IgD-negative memory B cell (primary cell): ENCODE data around the gene EXT2. TPM values are rescaled to one million over a fixed set of nuclear protein-coding genes. Genes with fewer than 3 reads are reported as not detected.

Experiments
- H3K27ac Mint-ChIP-seq, 3 donors: one replicate each; pipeline ENCODE4 v1.8.0; 2020 to 2022; ENCODE audit warnings: mild to moderate bottlenecking in 3 of 3, mixed read lengths in 3 of 3, moderate library complexity in 1 of 3
- H3K27me3 Mint-ChIP-seq: one replicate; pipeline ENCODE4 v1.8.0; 2021; ENCODE audit warnings: mixed read lengths
- H3K36me3 Mint-ChIP-seq: one replicate; pipeline ENCODE4 v1.8.0; 2020; ENCODE audit warnings: mild to moderate bottlenecking, mixed read lengths
- H3K4me1 Mint-ChIP-seq, 3 donors: one replicate each; pipeline ENCODE4 v1.8.0; 2020 to 2022; ENCODE audit warnings: mixed read lengths in 3 of 3, mild to moderate bottlenecking in 1 of 3
- H3K4me3 Mint-ChIP-seq, 4 donors: one replicate each; pipeline ENCODE4 v1.8.0; 2020 to 2022; ENCODE audit warnings: mild to moderate bottlenecking in 4 of 4, mixed read lengths in 4 of 4, moderate library complexity in 3 of 4
- H3K9me3 Mint-ChIP-seq, 3 donors: one replicate each; pipeline ENCODE4 v1.8.0; 2020 to 2021; ENCODE audit warnings: mixed read lengths in 3 of 3, mild to moderate bottlenecking in 1 of 3
- polyA plus RNA-seq: library from polyadenylated mRNA; unstranded; fragments of 300-500 nt; fragmentation: Illumina TruSeq; gene quantifications from one replicate; pipeline ENCODE4 v1.2.3, GENCODE V29; 2021

The EXT2 gene
- polyA plus RNA-seq, 1 donor from 2014 or later, result 21.9 TPM

DNA sequence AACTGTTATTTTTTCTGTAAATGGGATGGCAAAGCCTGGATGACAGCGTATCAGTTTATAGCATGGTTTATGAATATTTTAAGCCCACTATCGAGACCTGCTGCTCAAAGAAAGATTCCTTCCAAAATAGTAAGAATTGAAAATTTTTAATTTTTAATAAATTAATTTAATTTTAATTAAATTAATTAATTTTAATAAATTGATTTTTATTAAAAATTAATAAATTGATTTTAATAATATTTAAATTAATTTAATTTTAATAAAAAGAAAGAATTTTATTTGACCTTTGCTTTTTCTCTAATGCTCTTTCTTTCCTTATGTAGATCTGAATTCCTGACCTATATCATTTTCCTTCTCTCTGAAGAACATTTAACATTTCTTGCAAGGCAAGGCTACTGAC lies 62.9 kb downstream of the EXT2 start:
- Mint-ChIP-seq H3K36me3 (peaks cover 15% of the 10 kb centered on the region), H3K27ac (no peak overlapping the region), H3K27me3 (no peaks in the 10 kb centered on the region), H3K4me1 (peaks cover 14 to 30% (median 28%) of the 10 kb centered on the region in 3 donors), H3K4me3 (no peak overlapping the region), H3K9me3 (peaks cover 0 to 6% (median 0%) of the 10 kb centered on the region in 3 donors)

DNA sequence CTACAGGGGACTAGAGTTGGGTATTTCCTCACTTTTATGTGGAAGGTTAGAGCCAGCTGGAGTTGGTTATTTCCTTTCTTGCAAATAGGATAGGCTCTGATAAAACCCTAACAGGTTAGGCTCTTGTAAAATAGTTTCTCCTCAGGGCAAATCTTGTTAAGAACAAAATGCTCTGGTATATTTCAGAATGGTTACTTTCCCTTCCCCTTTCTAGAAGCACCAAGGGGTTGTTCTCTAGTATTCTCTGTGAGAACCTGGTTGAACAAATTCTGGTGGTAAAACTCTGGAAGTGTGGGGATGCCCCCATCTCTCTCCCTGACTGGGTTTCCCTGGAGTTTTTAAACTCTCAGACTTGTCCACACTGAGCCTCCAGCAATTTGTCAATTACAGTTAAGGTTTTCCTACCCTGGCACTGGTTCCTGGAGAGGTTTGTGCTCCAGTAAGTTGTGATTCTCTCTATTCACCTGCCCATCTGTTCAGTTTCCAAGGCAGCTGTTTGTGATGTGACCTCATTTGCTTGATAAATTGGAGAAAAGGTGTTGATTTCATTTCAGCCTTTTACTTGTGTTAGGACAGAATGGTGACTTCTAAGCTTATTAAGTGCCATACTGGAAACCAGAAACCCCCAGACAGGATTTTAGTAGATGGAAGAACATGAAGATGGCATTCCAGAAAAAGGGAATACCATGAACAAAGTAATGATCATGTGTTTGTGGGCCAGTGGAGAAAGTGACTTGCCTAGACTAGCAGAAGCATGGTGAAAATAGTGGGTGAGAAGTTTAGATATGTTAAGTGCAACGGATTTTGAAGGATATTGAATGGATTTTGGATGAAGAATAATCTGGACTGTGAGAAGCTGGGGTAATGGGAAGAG lies 64.6 kb downstream of the EXT2 start:
- no peaks in the 10 kb centered on the region for H3K27me3 Mint-ChIP-seq
- H3K27ac Mint-ChIP-seq, result peak overlapping the region in 1 of 3 donors; percentile 18
- H3K4me3 Mint-ChIP-seq, result no peak overlapping the region
- peaks cover 0 to 5% (median 0%) of the 10 kb centered on the region in 3 donors for H3K9me3 Mint-ChIP-seq
- peaks cover 9% of the 10 kb centered on the region for H3K36me3 Mint-ChIP-seq
- peaks cover 11 to 33% (median 26%) of the 10 kb centered on the region in 3 donors for H3K4me1 Mint-ChIP-seq

DNA sequence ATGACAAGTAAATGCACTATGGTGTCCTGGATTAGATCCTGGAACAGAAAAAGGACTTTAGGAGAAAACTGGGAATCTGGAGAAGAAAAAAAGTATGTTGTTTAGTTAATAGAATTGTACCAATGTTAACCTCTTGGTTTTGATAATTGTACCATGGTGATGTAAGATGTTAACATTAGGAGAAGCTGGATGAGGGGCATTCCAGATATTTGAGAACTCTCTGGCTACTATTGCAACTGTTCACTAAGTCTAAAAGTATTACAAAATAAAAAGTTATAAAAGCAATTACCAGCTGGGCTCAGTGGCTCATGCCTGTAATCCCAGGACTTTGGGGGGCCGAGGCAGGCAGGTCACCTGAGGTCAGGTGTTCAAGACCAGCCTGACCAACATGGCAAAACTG lies 66.5 kb downstream of the EXT2 start:
- Mint-ChIP-seq H3K27me3 (no peaks in the 10 kb centered on the region), H3K36me3 (peaks cover 9% of the 10 kb centered on the region), H3K4me3 (no peak overlapping the region), H3K9me3 (no peaks in the 10 kb centered on the region), H3K27ac (no peak overlapping the region), H3K4me1 (peaks cover 11 to 33% (median 26%) of the 10 kb centered on the region in 3 donors)

DNA sequence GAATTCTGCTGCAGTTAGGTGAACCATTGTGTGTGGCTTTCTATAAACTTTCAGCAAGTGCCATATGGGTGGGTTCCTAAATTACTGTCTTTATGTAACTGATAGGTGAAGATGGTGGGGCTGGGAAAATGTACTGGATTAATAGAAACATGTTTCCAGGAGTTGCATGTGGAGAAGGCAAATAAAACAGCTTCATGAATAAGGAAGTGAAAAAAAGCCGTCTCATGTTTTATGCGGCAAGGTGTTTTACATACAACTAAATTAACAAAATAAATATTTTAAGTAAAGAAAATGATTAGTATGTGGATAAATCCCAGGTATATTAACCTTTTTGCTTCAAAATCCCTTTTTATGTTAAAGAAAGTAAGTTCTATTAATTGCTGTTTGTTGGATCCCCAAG lies 67.2 kb downstream of the EXT2 start:
- H3K4me1 Mint-ChIP-seq, result peaks cover 10 to 33% (median 26%) of the 10 kb centered on the region in 3 donors
- H3K9me3 Mint-ChIP-seq, result no peaks in the 10 kb centered on the region
- H3K4me3 Mint-ChIP-seq, result no peak overlapping the region
- no peaks in the 10 kb centered on the region for H3K27me3 Mint-ChIP-seq
- no peak overlapping the region for H3K27ac Mint-ChIP-seq
- H3K36me3 Mint-ChIP-seq, result peaks cover 11% of the 10 kb centered on the region

DNA sequence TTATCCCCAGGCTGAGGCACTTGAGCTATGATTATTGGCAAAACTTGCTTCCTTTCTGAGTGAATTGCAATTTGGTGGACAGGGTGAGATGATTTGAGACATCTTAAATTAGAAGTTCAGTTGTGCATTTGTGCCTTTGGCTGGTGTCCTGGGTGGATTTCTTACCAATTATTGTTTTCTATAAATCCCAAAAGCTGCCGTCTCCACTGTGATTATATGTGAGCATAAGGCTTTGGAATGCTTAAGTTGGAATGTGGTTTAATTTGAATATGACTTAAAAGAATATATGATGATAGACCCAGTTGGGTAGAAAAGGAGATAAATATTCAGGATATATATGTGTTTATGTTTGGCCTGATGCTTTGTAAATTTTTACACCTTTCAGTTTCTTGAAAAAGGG lies 70.0 kb downstream of the EXT2 start:
- peaks cover 5 to 13% (median 7%) of the 10 kb centered on the region in 3 donors for H3K4me1 Mint-ChIP-seq
- H3K4me3 Mint-ChIP-seq, result no peak overlapping the region
- H3K27ac Mint-ChIP-seq, result no peak overlapping the region
- H3K9me3 Mint-ChIP-seq, result no peaks in the 10 kb centered on the region
- no peaks in the 10 kb centered on the region for H3K27me3 Mint-ChIP-seq
- peaks cover 4% of the 10 kb centered on the region for H3K36me3 Mint-ChIP-seq

DNA sequence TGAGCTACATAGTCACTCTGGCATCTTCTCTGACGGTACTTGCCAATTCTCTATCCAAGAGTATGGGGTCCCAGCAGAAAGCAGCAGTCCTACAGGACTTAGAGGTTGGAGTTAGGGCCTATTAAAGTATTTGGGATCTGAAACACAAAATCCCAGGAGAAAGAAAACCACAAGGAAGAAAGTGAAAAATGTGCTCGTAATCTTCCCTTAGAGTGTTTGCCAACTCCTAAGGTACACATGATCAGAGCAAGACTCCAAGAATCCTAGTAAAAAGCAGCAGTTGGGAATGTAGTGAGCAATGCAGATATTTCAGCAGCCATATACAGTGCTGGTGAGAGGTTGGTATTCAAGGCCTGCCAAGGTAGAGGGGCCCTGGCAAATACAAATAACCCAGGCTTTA lies 71.6 kb downstream of the EXT2 start:
- no peak overlapping the region for H3K4me3 Mint-ChIP-seq
- peaks cover 7% of the 10 kb centered on the region for H3K36me3 Mint-ChIP-seq
- H3K4me1 Mint-ChIP-seq, result peaks cover 2 to 7% (median 2%) of the 10 kb centered on the region in 3 donors
- H3K27me3 Mint-ChIP-seq, result no peaks in the 10 kb centered on the region
- H3K27ac Mint-ChIP-seq, result no peak overlapping the region
- H3K9me3 Mint-ChIP-seq, result no peaks in the 10 kb centered on the region

DNA sequence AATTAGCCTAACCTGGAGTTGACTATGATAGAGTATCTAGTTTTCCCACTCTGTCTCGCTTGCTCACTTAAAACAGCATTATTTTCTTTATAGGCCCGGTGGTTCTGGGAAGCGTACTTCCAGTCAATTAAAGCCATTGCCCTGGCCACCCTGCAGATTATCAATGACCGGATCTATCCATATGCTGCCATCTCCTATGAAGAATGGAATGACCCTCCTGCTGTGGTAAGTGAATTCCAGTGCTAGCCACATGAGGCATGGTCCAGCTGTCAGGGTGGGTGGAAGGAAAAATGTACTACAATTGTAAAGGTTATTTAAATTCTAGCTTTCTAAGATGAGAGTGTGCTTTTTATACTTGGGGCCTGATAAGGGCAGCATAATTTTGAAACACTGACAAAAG lies 76.0 kb downstream of the EXT2 start:
- Mint-ChIP-seq H3K27me3 (no peaks in the 10 kb centered on the region), H3K9me3 (no peaks in the 10 kb centered on the region), H3K27ac (no peak overlapping the region), H3K4me3 (no peak overlapping the region), H3K4me1 (no peaks in the 10 kb centered on the region), H3K36me3 (peaks cover 15% of the 10 kb centered on the region)

DNA sequence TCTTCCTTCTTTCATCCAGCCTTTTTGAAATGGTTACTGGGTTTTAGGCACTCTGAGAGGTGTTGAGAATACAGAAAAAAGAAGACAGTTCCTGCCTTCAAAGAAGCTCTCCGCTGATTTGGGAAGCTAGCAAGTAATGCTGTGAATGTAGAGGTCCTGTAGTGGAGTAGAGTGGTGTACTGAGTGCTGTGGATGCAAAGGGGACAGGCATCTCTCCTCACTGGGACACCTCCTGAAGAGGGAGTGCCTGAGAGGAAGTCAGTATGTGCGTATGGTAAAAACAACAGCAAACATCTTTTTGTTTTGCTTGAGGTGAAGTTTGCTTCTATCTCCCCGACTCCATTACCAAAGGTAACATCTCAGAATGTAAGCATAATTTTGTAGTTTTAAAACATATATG lies 77.5 kb downstream of the EXT2 start:
- Mint-ChIP-seq H3K9me3 (no peaks in the 10 kb centered on the region), H3K4me3 (no peak overlapping the region), H3K27me3 (no peaks in the 10 kb centered on the region), H3K27ac (no peak overlapping the region), H3K4me1 (no peaks in the 10 kb centered on the region), H3K36me3 (peaks cover 13% of the 10 kb centered on the region)

DNA sequence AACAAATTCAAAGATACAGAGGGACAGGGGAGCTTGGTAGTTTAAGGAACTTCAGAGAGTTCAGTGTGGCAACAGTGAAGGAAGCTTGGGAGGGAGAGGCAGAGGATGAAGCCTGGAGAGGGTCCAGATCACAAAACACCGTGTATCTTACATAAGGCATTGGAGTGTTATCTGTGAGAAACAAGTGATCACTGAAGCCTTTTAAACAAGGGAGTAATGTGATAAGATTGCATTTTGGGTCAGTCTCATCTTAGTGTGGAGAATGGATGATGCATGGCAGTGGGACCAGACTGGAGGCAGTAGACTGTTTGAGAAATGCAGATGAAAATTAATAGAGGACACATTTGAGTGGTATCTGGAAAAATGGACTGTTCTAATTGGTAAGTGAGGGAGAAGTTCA lies 79.4 kb downstream of the EXT2 start:
- H3K4me3 Mint-ChIP-seq, result no peak overlapping the region
- H3K36me3 Mint-ChIP-seq, result peaks cover 13% of the 10 kb centered on the region
- H3K27ac Mint-ChIP-seq, result no peak overlapping the region
- no peaks in the 10 kb centered on the region for H3K4me1 Mint-ChIP-seq
- H3K27me3 Mint-ChIP-seq, result no peaks in the 10 kb centered on the region
- H3K9me3 Mint-ChIP-seq, result no peaks in the 10 kb centered on the region

DNA sequence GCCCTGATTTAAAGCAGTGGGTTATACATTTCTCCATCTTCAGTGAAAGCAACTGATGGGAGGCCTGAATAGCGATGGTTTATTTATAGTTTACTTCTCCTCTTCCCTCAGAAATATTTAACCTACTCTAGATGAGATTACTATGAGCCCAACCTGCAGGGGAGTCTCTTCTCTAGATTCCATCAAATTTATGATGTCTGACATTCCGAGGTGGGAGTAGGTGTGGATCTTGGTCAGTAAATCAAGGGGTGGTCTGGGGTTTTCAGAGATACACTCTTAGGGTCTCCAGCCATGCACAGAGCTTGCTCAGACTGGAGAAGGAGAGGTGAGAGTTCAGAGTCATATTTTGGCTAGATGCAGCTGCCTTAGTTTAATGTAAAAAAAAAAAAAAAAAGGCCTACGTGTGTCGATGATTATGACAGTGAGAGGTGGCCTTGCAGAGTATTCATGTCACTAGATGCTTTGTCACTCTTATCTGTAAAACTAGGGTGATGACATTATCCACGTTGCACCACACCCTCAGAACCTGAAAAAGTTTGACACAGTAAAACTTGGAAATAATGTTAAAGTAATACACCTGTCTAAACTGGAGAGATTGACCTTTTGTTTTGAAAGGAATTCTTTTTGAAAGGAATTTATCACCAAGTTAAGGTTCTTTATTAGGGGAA lies 81.2 kb downstream of the EXT2 start:
- Mint-ChIP-seq H3K4me3 (no peak overlapping the region), H3K27me3 (no peaks in the 10 kb centered on the region), H3K27ac (no peak overlapping the region), H3K36me3 (peaks cover 13% of the 10 kb centered on the region), H3K9me3 (no peaks in the 10 kb centered on the region), H3K4me1 (no peaks in the 10 kb centered on the region)

DNA sequence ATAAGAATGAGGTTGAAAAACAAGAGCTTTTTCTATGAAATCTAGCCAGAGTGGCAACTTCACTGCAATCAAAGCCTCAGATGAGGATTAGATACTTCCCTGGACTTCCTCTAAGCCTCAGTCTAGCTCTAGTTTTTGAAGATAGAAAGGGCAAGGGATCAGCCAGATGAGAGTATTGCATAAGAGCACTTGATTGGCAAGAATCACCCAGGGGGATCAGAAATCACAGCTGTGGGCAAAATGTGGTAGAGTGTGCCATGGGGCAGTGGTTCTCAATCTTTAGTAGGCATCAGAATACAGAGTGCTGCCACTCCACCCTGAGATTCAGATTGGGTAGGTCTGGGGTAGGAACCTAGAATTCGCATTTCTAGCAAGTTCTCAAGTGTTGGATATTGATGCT lies 82.4 kb downstream of the EXT2 start:
- no peaks in the 10 kb centered on the region for H3K9me3 Mint-ChIP-seq
- H3K27ac Mint-ChIP-seq, result peak overlapping the region in 1 of 3 donors; percentile 58
- no peak overlapping the region for H3K4me3 Mint-ChIP-seq
- peaks cover 9% of the 10 kb centered on the region for H3K36me3 Mint-ChIP-seq
- no peaks in the 10 kb centered on the region for H3K4me1 Mint-ChIP-seq
- no peaks in the 10 kb centered on the region for H3K27me3 Mint-ChIP-seq

DNA sequence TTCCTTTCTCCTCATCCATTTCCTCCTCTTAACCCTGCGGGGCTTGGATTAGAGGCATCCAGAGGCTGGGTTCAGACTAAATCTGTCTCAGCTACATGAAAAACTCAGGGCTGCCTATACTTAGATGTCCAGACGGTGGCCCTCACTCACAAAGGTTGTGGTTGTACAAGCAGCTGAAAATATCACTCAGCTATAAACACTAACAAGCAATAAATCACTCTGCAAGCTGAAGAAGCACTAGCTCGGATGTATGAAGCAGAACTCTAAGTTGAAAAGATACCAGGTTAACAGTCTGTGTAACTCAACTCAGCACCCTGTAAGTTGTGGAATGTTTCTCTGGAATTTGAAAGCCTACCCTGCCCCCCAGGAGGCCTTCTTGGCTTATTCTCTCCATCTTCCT lies 82.9 kb downstream of the EXT2 start:
- no peaks in the 10 kb centered on the region for H3K4me1 Mint-ChIP-seq
- H3K27me3 Mint-ChIP-seq, result no peaks in the 10 kb centered on the region
- H3K27ac Mint-ChIP-seq, result peak overlapping the region in 2 of 3 donors; percentile 58 to 71
- no peak overlapping the region for H3K4me3 Mint-ChIP-seq
- no peaks in the 10 kb centered on the region for H3K9me3 Mint-ChIP-seq
- H3K36me3 Mint-ChIP-seq, result peaks cover 5% of the 10 kb centered on the region

DNA sequence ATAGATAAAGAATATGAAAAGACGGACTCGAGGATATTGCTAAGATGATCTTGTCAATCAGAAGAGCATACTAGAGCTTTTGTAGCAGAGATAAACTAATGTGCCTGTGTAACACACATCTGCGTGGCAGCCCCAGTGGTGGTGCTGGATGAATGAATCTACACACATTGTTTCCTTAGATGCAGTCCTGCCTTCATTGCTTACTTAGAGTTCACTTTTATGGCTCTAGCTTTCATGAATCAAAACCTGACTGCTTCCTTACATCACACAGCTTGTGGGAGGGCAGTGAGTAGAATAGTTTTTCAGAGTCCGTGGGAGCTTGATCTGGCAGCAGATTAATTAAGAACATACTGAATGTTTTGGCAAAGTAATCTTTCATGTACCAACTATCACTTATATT lies 83.7 kb downstream of the EXT2 start:
- H3K9me3 Mint-ChIP-seq, result no peaks in the 10 kb centered on the region
- H3K4me1 Mint-ChIP-seq, result no peaks in the 10 kb centered on the region
- H3K27ac Mint-ChIP-seq, result no peak overlapping the region
- peaks cover 3% of the 10 kb centered on the region for H3K36me3 Mint-ChIP-seq
- H3K4me3 Mint-ChIP-seq, result no peak overlapping the region
- no peaks in the 10 kb centered on the region for H3K27me3 Mint-ChIP-seq

DNA sequence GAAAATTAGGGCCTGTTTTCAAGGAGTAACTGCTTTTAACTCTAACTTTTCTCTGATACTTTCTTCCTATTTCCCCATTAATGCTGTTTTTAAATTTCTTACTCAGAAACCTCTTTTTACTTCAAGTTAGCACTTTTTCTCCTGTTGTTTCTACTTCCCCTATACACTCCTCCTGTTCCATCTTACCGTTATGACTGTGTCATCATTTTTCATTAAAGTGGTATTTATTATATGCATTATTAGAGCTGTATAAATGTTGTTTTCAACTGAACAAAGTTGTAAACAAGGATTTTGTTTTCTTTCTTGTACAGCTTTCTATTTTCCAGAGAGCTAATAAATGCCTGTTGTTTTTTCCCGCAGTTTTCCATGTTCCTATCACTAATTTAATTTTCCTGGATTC lies 84.6 kb downstream of the EXT2 start:
- Mint-ChIP-seq H3K27ac (no peak overlapping the region), H3K27me3 (no peaks in the 10 kb centered on the region), H3K4me3 (no peak overlapping the region), H3K9me3 (no peaks in the 10 kb centered on the region), H3K4me1 (no peaks in the 10 kb centered on the region), H3K36me3 (peaks cover 3% of the 10 kb centered on the region)

DNA sequence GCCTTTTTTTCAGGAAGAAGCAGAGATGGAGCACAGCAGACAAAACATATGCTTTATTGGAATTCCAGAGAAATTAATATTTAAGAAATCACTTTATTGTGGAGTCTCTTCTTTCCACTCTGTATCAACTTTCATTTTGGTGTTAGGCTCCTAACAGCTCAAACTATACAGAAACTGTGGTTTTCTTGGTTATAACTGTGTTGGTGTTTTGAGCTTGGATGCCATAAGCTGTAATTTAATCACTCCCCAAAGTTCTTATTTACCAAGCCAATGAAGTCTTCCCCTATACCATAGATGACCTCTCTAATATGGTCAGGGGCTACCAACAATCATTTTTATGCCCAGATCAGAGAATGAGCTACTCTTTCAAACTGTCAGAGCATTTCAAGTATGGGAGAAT lies 90.0 kb downstream of the EXT2 start:
- H3K27ac Mint-ChIP-seq, result no peak overlapping the region
- H3K9me3 Mint-ChIP-seq, result peaks cover 5 to 22% (median 7%) of the 10 kb centered on the region in 3 donors
- H3K27me3 Mint-ChIP-seq, result no peaks in the 10 kb centered on the region
- H3K4me3 Mint-ChIP-seq, result no peak overlapping the region
- H3K4me1 Mint-ChIP-seq, result peaks cover 0 to 2% (median 0%) of the 10 kb centered on the region in 3 donors
- H3K36me3 Mint-ChIP-seq, result peaks cover 18% of the 10 kb centered on the region
